Measurements from ENCODE around the gene TOGARAM1.

TOGARAM1 gene

GRCh38 chr14:44961554-44962333 lies at the start of gene TOGARAM1, which contains the start of gene KLHL28:
Gene TOGARAM1 (plus strand): TSS chr14:44962190. CDS start chr14:44962422, 232 bp downstream.
Gene KLHL28 (minus strand): TSS chr14:44961947. CDS start chr14:44945928, 16,019 bp downstream.
- TF ChIP-seq CTCF (IDR thresholded peaks at IDR 0.05; ENCODE audit: low read depth, low read length, missing control alignments) = no peak
- in situ Hi-C loops (cut with HindIII; ENCODE audit: low sequenced_read_pairs) = loop anchor here (25.0 kb wide), 1 partner anchor 176 kb away; the partner anchor contains the start of genes FANCM and FKBP3
- peak; percentile 100 for DNase-seq (ENCODE audit: low read depth)
- H3K4me3 ChIP-seq (ENCODE audit: low read depth, low read length) = peak within 1 kb of the TSS; percentile 74

GRCh38 chr14:44914849-44915248 lies 47.1 kb upstream of the TOGARAM1 start:
- in situ Hi-C loops (cut with HindIII; ENCODE audit: low sequenced_read_pairs) = loop anchor here (25.0 kb wide), 1 partner anchor 347 kb away; the partner anchor contains the start of gene MIS18BP1
- H3K4me3 ChIP-seq (ENCODE audit: low read depth, low read length) = no peak overlapping the region
- TF ChIP-seq CTCF (IDR thresholded peaks at IDR 0.05; ENCODE audit: low read depth, low read length, missing control alignments) = no peak
- no peak for DNase-seq (ENCODE audit: low read depth)

- TF ChIP-seq CTCF (IDR thresholded peaks at IDR 0.05; ENCODE audit: low read depth, low read length, missing control alignments) = no peak
- no peak for DNase-seq (ENCODE audit: low read depth)
- in situ Hi-C loops (cut with HindIII; ENCODE audit: low sequenced_read_pairs) = no loop called here
Observed at GRCh38 chr14:44928793-44929192, 33.2 kb upstream of the TOGARAM1 start.

GRCh38 chr14:44935155-44935554 lies 26.8 kb upstream of the TOGARAM1 start:
- in situ Hi-C loops (cut with HindIII; ENCODE audit: low sequenced_read_pairs) = no loop called here
- no peak for TF ChIP-seq CTCF (IDR thresholded peaks at IDR 0.05; ENCODE audit: low read depth, low read length, missing control alignments)
- no peak for DNase-seq (ENCODE audit: low read depth)
- H3K4me3 ChIP-seq (ENCODE audit: low read depth, low read length) = no peak overlapping the region

More at GRCh38 chr14:44928793-44929192, 33.2 kb upstream of the TOGARAM1 start:
- H3K4me3 ChIP-seq (ENCODE audit: low read depth, low read length) = no peak overlapping the region

GRCh38 chr14:44937547-44937946 lies 24.4 kb upstream of the TOGARAM1 start:
- in situ Hi-C loops (cut with HindIII; ENCODE audit: low sequenced_read_pairs) = no loop called here
- no peak overlapping the region for H3K4me3 ChIP-seq (ENCODE audit: low read depth, low read length)
- no peak for TF ChIP-seq CTCF (IDR thresholded peaks at IDR 0.05; ENCODE audit: low read depth, low read length, missing control alignments)
- DNase-seq (ENCODE audit: low read depth) = no peak

GRCh38 chr14:44940211-44940610 lies 21.8 kb upstream of the TOGARAM1 start:
- no peak for TF ChIP-seq CTCF (IDR thresholded peaks at IDR 0.05; ENCODE audit: low read depth, low read length, missing control alignments)
- in situ Hi-C loops (cut with HindIII; ENCODE audit: low sequenced_read_pairs) = no loop called here
- no peak overlapping the region for H3K4me3 ChIP-seq (ENCODE audit: low read depth, low read length)
- no peak for DNase-seq (ENCODE audit: low read depth)
